Mesodermal cell (in vitro differentiated cells): Measurements from ENCODE around the gene IGLL5.
"Not testable (repeated sequence)": the region's sequence is repeated elsewhere in the genome, so short reads cannot be mapped to it uniquely, and the experiment has no call there.

ENCODE experiments used
- H3K27ac ChIP-seq: 2 replicates; pipeline ENCODE4 v1.7.0; 2013; ENCODE audit warnings: mild to moderate bottlenecking, low read depth, low read length, moderate library complexity; ENCODE audit not compliant: severe bottlenecking
- H3K36me3 ChIP-seq: 2 replicates; pipeline ENCODE4 v1.7.1; 2013; ENCODE audit warnings: mild to moderate bottlenecking, low read length, moderate library complexity; ENCODE audit not compliant: control insufficient read depth, insufficient read depth
- H3K4me1 ChIP-seq: one replicate; pipeline ENCODE4 v1.7.1; 2013; ENCODE audit warnings: mild to moderate bottlenecking, low read length; ENCODE audit not compliant: insufficient read depth, control insufficient read depth, poor library complexity, severe bottlenecking
- H3K4me3 ChIP-seq: 2 replicates; pipeline ENCODE4 v1.7.0; 2013; ENCODE audit warnings: low read length, control low read depth, mild to moderate bottlenecking; ENCODE audit not compliant: insufficient read depth, poor library complexity, severe bottlenecking; ENCODE audit errors: extremely low read depth
- H3K9me3 ChIP-seq: 2 replicates; pipeline ENCODE4 v1.7.1; 2013; ENCODE audit warnings: mild to moderate bottlenecking, low read length, moderate library complexity; ENCODE audit not compliant: control insufficient read depth
- WGBS, 2 experiments: methylation state at CpG; one replicate each; pipeline ENCODE4 v1.1.5; 2013; ENCODE audit warnings: missing lambda C conversion rate in 2 of 2; ENCODE audit not compliant: insufficient coverage in 2 of 2; 5-methylcytosine and 5-hydroxymethylcytosine counted together

The IGLL5 gene

DNA sequence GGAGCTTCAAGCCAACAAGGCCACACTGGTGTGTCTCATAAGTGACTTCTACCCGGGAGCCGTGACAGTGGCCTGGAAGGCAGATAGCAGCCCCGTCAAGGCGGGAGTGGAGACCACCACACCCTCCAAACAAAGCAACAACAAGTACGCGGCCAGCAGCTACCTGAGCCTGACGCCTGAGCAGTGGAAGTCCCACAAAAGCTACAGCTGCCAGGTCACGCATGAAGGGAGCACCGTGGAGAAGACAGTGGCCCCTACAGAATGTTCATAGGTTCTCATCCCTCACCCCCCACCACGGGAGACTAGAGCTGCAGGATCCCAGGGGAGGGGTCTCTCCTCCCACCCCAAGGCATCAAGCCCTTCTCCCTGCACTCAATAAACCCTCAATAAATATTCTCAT is 18.8 kb downstream of the IGLL5 start:
- H3K4me1 ChIP-seq, H3K27ac ChIP-seq, H3K36me3 ChIP-seq, H3K9me3 ChIP-seq, H3K4me3 ChIP-seq: not testable (repeated sequence)
- WGBS, 2 experiments: no CpG with 5 or more reads among the region's 10 CpGs

DNA sequence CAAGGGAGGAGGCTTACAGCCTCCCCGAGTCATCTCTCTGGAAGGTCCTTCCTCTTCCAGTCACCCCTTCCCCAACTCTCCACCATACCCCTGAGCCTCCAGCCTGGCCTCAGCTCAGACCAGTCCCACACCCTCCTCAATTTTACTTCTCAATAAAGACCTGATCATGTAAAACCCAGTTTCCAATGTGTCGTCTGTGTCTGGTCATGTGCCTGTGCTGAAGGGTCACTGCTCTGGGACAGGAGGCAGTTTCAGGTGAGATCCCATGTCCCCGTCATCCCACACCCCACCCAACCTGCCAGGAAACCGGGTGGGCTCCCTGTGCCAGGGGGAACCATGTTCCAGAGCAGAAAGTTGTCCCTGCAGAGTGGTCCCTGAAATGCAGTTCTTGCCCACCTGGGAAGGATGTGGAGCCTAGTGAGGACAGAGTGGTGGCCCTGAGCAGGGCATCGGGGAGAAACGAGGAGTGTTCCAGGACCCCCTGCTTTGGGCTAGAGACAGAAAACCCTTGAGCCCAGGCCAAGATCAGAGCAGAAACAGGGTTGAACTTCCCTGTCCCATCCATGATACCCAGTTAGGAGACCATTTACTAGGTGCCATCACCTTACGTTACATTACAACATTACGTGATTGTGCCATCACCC is 19.4 kb downstream of the IGLL5 start:
- Histone ChIP-seq H3K27ac (no peak overlapping the region), H3K36me3 (no peaks in the 10 kb centered on the region), H3K9me3 (no peaks in the 10 kb centered on the region), H3K4me1 (no peaks in the 10 kb centered on the region), H3K4me3 (no peak overlapping the region)
- WGBS, 2 experiments: 87 to 91% methylated on average over 4 to 5 of the region's 8 CpGs

DNA sequence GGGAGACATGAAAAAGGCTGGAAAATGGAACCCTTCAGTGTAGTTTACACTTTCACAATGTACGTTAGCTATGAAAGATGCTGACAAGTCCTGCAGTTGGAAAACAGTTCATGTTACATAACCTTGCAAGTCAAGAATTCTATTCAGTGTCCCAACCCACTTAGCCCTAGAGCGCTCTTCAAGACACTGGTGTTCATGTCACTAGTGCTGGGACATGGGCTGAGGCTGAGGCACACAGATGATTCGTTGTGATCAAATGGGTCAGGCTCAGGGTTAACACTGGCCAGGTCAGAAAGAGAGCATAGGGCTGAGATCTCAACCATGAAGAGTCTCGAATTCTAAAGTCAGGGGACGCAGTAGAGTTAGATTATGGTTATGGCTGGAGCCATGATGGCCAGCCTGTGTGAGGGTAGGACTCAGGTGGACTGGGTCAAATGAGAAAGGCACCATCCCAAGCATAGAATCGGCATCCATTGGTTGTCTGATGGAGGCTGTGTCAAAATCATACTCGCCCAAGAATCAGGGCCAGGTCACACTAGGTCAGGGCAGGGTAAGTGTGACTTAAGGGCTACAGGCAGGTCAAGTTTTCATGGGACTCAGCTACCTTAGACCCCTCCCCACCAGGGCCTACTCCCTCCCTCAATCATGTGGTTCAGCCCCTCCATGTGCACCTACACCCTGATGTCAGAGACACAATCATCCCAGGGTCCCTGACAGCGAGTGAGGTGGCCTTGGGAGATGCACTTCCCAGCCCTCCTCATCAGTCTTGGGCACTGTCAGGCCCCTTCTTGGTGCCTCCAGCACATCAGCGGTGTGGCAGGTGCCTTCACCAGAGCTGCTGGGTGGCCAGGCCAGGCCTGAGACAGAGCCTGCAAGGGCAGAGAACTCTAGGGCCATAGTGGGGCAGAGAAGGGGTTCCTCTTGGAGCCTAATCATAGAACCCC is 20.2 kb downstream of the IGLL5 start:
- H3K27ac ChIP-seq: no peak overlapping the region
- 87 to 92% methylated on average over 7 to 8 of the region's 9 CpGs for WGBS, 2 experiments
- no peaks in the 10 kb centered on the region for H3K9me3 ChIP-seq
- no peaks in the 10 kb centered on the region for H3K4me1 ChIP-seq
- H3K4me3 ChIP-seq: no peak overlapping the region
- no peaks in the 10 kb centered on the region for H3K36me3 ChIP-seq

DNA sequence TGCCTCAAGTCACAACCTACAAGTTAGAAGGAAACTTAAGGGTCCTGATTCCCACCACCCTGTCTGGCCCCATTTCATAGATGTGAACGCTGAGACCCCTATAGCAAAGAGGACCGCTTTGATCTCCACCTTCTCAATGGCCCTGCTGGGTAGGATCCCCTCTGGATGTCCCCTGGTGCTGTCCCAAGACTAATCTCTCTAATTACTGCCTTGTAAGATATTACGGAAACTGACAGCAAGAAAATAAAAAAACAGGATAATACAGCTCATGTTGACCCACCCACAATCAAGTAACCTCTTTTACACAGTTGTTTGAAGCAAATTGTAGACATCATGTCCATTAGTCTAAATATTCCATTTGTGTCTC is 20.9 kb downstream of the IGLL5 start:
- Histone ChIP-seq H3K27ac (no peak overlapping the region), H3K4me3 (no peak overlapping the region), H3K4me1 (no peaks in the 10 kb centered on the region), H3K36me3 (no peaks in the 10 kb centered on the region), H3K9me3 (no peaks in the 10 kb centered on the region)
- whole genome bisulfite sequencing, 2 experiments: 100% methylated on average over 2 of the region's 3 CpGs; no CpG with 5 or more reads in 1 of the 2 experiments

DNA sequence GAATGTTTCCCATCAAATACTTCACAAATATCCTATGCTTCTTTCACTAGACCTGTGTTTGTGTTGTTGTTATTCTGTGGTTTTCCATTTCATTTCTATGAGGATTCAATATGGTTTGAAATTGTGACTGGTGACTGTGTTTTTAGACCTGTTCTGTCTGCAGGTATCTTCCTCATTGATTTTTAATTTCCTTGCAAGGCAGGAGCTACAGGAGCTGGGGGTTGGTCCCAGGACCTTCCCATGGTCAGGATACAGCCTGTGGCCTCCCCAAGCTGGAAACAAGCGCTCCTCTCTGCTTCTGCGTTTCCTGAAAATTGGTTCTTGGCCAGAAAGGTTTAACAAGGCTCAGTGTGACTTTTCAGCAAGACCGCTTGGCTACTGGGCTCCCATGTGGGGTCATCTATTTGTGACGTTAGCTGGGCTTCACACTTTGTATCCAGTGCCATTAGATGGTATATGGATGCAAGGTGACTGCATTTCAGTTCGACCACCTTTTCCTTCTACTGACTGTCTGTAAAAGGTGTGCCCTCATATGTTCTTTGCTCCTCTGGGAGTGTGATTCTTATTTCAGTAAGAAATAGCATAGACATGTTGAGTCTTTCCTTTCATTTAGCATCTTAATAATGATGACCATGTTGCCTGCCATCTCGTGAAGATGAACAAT is 21.5 kb downstream of the IGLL5 start:
- no peak overlapping the region for H3K4me3 ChIP-seq

DNA sequence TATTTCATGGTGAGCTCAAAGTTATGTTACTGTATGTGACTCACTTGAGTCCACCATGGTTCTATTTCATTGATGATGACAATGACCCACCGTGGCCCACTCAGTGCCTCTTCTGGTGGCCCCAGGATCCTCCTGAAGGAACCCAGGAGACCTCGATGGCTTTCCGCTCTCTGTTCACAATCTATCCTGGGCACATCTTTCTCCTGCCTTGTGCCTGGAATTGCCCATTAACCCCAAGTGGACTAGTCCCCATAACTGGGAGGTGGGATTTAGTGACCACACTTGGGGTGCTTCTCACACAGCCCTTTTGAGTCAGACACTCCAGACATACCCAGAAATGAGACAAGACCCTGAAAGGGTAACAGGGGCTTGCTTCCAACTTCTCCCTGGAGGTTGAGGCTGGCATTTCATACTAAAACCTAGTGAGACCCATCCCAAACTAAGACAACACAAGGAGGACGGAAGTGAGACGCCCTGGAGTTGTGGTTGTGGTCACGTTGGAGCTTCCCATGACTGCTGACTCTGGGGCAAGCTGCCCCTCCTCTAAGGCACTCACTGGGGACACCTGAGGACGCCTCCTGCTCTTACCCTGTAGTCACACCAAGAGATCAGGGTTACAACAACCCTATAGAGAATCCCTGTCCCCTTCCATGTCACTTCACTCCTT is 22.1 kb downstream of the IGLL5 start:
- no peak overlapping the region for H3K27ac ChIP-seq
- no peaks in the 10 kb centered on the region for H3K9me3 ChIP-seq
- WGBS, 2 experiments: 69 to 71% methylated on average over 5 to 6 of the region's 7 CpGs
- H3K4me1 ChIP-seq: no peaks in the 10 kb centered on the region
- no peaks in the 10 kb centered on the region for H3K36me3 ChIP-seq
- no peak overlapping the region for H3K4me3 ChIP-seq

More for the DNA sequence above, 21.5 kb downstream of the IGLL5 start:
- Histone ChIP-seq H3K27ac (no peak overlapping the region), H3K4me1 (no peaks in the 10 kb centered on the region), H3K9me3 (no peaks in the 10 kb centered on the region), H3K36me3 (no peaks in the 10 kb centered on the region)
- WGBS, 2 experiments: 90 to 96% methylated on average over 4 to 5 of the region's 6 CpGs

DNA sequence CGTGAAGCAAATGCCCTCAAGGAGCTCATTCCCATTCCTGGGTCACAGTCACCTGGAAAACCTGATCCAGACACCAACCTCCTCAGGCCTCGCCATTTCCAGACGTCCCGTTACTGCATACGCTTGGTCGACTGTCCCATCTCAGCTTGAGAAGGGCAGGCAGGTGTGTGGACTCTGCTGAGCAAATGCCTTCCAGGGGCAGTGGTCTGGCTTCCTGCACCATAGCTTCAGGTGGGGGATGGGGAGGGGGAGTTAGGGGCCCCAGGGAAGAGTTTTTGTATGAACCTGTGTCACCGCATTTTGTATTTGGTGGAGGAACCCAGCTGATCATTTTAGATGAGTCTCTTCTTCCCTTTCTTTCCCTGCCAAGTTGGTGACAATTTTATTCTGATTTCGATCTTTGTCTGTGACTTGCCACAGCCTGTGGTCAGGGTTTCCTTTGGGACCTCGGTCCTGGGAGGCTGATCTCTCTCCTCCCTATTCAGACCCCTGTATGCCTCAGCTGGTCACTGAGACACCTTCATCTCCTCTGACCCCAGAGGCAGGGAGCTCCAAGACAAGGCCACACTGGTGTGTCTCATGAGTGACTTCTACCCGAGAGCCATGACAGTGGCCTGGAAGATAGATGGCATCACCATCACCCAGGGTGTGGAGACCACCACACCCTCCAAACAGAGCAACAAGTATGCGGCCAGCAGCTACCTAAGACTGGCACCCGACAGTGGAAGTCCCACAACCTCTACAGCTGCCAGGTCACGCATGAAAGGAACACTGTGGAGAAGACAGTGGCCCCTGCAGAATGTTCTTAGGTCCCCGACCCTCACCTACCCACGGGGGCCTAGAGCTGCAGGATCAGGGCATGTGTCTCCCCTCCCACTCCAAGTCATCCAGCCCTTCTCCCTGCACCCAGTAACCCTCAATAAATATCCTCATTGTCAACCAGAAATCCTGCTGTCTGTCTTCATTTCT is 22.9 kb downstream of the IGLL5 start:
- Histone ChIP-seq H3K4me3 (no peak overlapping the region), H3K9me3 (no peaks in the 10 kb centered on the region), H3K4me1 (no peaks in the 10 kb centered on the region), H3K27ac (no peak overlapping the region), H3K36me3 (no peaks in the 10 kb centered on the region)
- WGBS, 2 experiments: 77 to 83% methylated on average over 7 to 14 of the region's 15 CpGs

DNA sequence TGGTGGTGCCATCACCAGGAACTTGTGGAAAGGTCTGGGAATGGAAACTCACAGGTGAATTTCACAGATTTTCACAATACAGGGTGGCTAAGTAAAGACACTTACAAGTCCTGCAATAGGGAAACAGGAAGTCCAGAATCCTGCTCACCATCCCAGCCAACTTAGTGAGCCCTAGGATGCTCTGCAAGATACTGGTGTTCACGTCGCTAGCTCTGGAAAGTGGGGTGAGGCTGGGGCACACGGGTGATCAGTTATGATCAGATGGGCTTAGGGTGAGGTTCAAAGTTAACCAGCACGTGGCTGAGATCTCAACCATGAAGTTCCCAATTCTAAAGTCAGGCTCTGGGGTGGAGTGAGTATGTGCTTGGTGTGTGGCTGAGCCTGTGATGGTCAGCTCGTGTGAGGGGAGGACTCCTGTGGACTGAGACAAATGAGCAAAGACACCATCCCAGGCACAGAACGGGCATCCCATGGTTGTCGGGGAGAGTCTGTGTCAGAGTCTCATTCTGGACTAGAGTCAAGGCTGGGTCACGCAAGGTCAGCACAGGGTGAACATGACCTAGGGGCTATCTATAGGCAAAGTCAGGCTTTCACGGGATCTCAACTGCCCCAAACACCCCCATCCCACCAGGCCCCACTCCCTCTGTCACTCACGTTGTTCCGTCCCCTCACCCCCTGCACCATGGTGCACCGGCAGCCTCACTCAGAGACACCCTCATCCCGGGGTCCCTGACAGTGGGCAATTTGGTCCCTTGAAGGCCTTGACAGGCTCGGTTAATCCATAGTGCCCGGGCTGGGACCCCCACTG is 23.9 kb downstream of the IGLL5 start:
- H3K27ac ChIP-seq: no peak overlapping the region
- WGBS, 2 experiments: 82 to 87% methylated on average over 14 of the region's 15 CpGs

DNA sequence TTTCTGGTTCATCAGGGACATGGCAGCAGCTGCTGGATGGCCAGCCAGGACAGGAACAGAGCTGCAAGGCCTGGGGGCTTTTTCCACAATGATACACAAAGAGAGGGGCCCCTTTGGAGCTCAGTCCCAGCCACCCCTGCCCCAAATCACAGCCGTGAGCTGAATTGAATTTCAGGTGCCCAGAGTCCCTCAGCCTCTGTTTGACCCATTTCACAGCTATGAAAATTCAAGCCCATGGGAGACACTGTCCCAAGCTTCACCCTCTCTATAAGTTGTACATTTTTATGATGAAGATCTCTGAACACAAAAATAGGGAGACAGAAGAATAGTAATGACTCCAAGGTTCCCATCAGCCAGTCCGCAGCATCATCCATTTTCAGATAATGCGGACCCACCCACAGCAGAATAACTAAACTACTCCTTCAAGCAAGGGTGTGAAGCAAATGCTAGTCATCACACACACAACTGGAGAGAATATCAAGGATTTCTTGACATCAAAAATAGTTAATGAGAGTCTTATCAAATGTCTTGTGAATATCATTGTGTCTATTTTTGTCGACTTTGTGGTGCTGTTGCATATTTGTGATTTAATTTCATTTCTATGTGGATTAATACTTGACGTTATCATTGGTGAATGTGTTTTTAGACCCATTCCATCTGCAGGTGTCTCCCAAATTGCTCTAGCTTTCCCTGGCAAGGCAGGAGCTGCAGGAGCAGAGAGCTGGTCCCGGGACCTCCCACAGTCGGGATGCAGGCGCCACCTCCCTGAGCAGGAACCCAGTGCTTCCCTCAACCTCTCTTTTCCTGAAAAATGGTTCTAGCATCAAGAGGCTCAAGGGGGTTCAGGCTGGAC is 24.7 kb downstream of the IGLL5 start:
- Histone ChIP-seq H3K36me3 (no peaks in the 10 kb centered on the region), H3K9me3 (no peaks in the 10 kb centered on the region), H3K4me3 (no peak overlapping the region), H3K4me1 (no peaks in the 10 kb centered on the region), H3K27ac (no peak overlapping the region)
- WGBS, 2 experiments: 79 to 80% methylated on average over 1 to 4 of the region's 8 CpGs

More for the DNA sequence above, 23.9 kb downstream of the IGLL5 start:
- Histone ChIP-seq H3K4me1 (no peaks in the 10 kb centered on the region), H3K9me3 (no peaks in the 10 kb centered on the region), H3K36me3 (no peaks in the 10 kb centered on the region), H3K4me3 (no peak overlapping the region)
